NCI-H1694 treated with DMSO at 0.1 percent for 48 hours (cell line): ENCODE data around the gene C12orf43.

Experiments
- DNase-seq: peaks from one replicate; lab custom pipeline; 2025; lab: John Stamatoyannopoulos, UW

Gene C12orf43

GRCh38 chr12:120978296-120979219, 37.7 kb downstream of the C12orf43 start, which contains the start of gene HNF1A:
TSS of gene HNF1A (plus strand) at chr12:120978543. CDS start at chr12:120978769, 226 bp downstream.
- no peak for DNase-seq

- DNase-seq, result no peak
Measured at GRCh38 chr12:120977531-120978295, 38.6 kb downstream of the C12orf43 start.

GRCh38 chr12:120972870-120973543, 43.3 kb downstream of the C12orf43 start:
- no peak for DNase-seq

GRCh38 chr12:120971299-120972180, 44.7 kb downstream of the C12orf43 start:
- peak; percentile 61 for DNase-seq

GRCh38 chr12:120970310-120970709, 46.0 kb downstream of the C12orf43 start:
- no peak for DNase-seq

- no peak for DNase-seq
Measured at GRCh38 chr12:120965534-120966091, 50.7 kb downstream of the C12orf43 start.

GRCh38 chr12:120964298-120964697, 52.0 kb downstream of the C12orf43 start:
- no peak for DNase-seq

- DNase-seq, result no peak
Measured at GRCh38 chr12:120962532-120963020, 53.7 kb downstream of the C12orf43 start.

- no peak for DNase-seq
Measured at GRCh38 chr12:120961604-120962531, 54.4 kb downstream of the C12orf43 start.

- DNase-seq, result no peak
Measured at GRCh38 chr12:120960657-120961056, 55.6 kb downstream of the C12orf43 start.

- no peak for DNase-seq
Measured at GRCh38 chr12:120959111-120959878, 57.0 kb downstream of the C12orf43 start.

- no peak for DNase-seq
Measured at GRCh38 chr12:120956579-120957300, 59.5 kb downstream of the C12orf43 start.

- no peak for DNase-seq
Measured at GRCh38 chr12:120955232-120955631, 61.1 kb downstream of the C12orf43 start.

GRCh38 chr12:120950807-120951206, 65.5 kb downstream of the C12orf43 start:
- no peak for DNase-seq
